Ovary (tissue), 9 donors: ENCODE measurements around the gene TBC1D19. TPM values are rescaled to one million over a fixed set of nuclear protein-coding genes. Genes with fewer than 3 reads are reported as not detected.

Source experiments
- DNase-seq, 5 donors: peaks; one replicate each; pipeline ENCODE4 v3.0.0-alpha.2; 2019 to 2020
- H3K27ac ChIP-seq, 2 donors: fragments of 200-600 bp; one replicate each; pipeline versions ENCODE4 v1.5.1 to v1.8.0; 2019 to 2022
- H3K27me3 ChIP-seq: fragments of 200-600 bp; one replicate; pipeline ENCODE4 v1.8.0; 2022
- H3K36me3 ChIP-seq: fragments of 200-600 bp; sonication (generic); one replicate; pipeline ENCODE4 v1.5.1; 2019
- H3K4me1 ChIP-seq: one replicate; pipeline ENCODE4 v1.8.1; 2013; ENCODE audit warnings: mild to moderate bottlenecking, moderate library complexity; ENCODE audit not compliant: insufficient read depth
- H3K4me3 ChIP-seq: fragments of 200-600 bp; sonication (generic); one replicate; pipeline ENCODE4 v1.5.1; 2017
- H3K9me3 ChIP-seq, 2 donors: fragments of 200-600 bp in 1 of 2; sonication (generic) in 1 of 2; one replicate each; pipeline versions ENCODE4 v1.5.1 to v1.8.1; 2013 to 2019; ENCODE audit warnings: mild to moderate bottlenecking in 1 of 2, moderate library complexity in 1 of 2
- CTCF ChIP-seq, 3 donors: fragments of 450-650 bp in 2 of 3; fragments of 200-600 bp in 1 of 3; IDR thresholded peaks; one replicate each; pipeline versions ENCODE4 v1.5.1 to v1.8.0; 2016 to 2022; ENCODE audit warnings: antibody characterized with exemption in 3 of 3, mild to moderate bottlenecking in 1 of 3
- EP300 ChIP-seq: sonication (generic); formaldehyde crosslinking; IDR thresholded peaks from one replicate; pipeline ENCODE4 v1.6.1; 2017; ENCODE audit warnings: antibody characterized with exemption
- POLR2A ChIP-seq: fragments of 450-650 bp; IDR thresholded peaks from one replicate; pipeline ENCODE4 v1.6.1; 2017; ENCODE audit warnings: antibody characterized with exemption, mild to moderate bottlenecking, moderate library complexity
- WGBS, 3 donors: extraction: QIAGEN DNeasy Blood & Tissue Kit in 1 of 3; methylation state at CpG; one replicate each; pipeline versions ENCODE4 v1.1.5 to v1.1.7; 2013 to 2017; 5-methylcytosine and 5-hydroxymethylcytosine counted together
- intact Hi-C, 4 donors: fragments of 100-400 bp; cut with DNase I; formaldehyde crosslinking; loops; one replicate each; pipeline versions ENCODE4 v1.11.0 to v1.15.1; 2022 to 2023
- polyA plus RNA-seq, 2 donors: library from polyadenylated mRNA; stranded (reverse); fragments of 200-250 nt in 1 of 2; fragments of 350-450 nt in 1 of 2; fragmentation: Illumina TruSeq in 1 of 2; extraction: RNeasy Lipid Tissue Mini Kit (QIAGEN cat#74804) in 1 of 2; gene quantifications; one replicate each; pipeline ENCODE4 v1.2.3, GENCODE V29; 2013 to 2014
- total RNA-seq, 7 donors: library from RNA; depleted of rRNA in 2 of 7; stranded (reverse); fragments of >200 nt in 2 of 7; fragmentation: NEBNext Ultra II Directional in 3 of 7; extraction: Animal tissue kit (Norgen Biotek cat#: 25700) in 3 of 7; gene quantifications; one replicate each; pipeline versions ENCODE4 v1.1.0 to v1.2.4, GENCODE V29; 2016 to 2023
- donor health status: DM: no; HTN: no; CAD: no; lungs with moderate emphysema.
- donor health status: DM: no; HTN: no; CAD: no.
- donor health status: Bipolar disorder and iron deficiency.
- donor health status: DM: yes; HTN: yes; CAD: no.
- donor health status: DM: no; HTN: no; CAD: no.
- donor health status: DM: yes; HTN: yes; CAD: no.

Gene TBC1D19
- total and polyA plus RNA-seq, 9 donors: 6.0 to 25.2 (median 14.8) TPM

GRCh38 chr4:26611372-26611771 is 27.5 kb downstream of the TBC1D19 start:
- TF ChIP-seq CTCF (IDR thresholded peaks at IDR 0.05) (no peak), EP300 (no peak), POLR2A (no peak)
- H3K36me3 ChIP-seq: no peaks in the 10 kb centered on the region
- peaks cover 1% of the 10 kb centered on the region for H3K4me1 ChIP-seq
- H3K27me3 ChIP-seq: no peaks in the 10 kb centered on the region
- no peaks in the 10 kb centered on the region for H3K9me3 ChIP-seq
- H3K27ac ChIP-seq: no peak overlapping the region
- no peak for DNase-seq
- intact Hi-C loops: loop anchor here in 1 of 4 donors (5.0 kb wide), 1 partner anchor 1951 kb away; no protein-coding TSS in a partner anchor
- H3K4me3 ChIP-seq: no peak overlapping the region

GRCh38 chr4:26611885-26612284 is 28.0 kb downstream of the TBC1D19 start:
- no peak for TF ChIP-seq EP300
- no peak for TF ChIP-seq CTCF (IDR thresholded peaks at IDR 0.05)
- no peak for TF ChIP-seq POLR2A
- H3K27ac ChIP-seq: no peak overlapping the region
- H3K4me1 ChIP-seq: peaks cover 1% of the 10 kb centered on the region
- intact Hi-C loops: loop anchor here in 1 of 4 donors (5.0 kb wide), 1 partner anchor 1950 kb away; no protein-coding TSS in a partner anchor
- no peak overlapping the region for H3K4me3 ChIP-seq
- DNase-seq: no peak
- H3K9me3 ChIP-seq: no peaks in the 10 kb centered on the region
- WGBS, 3 donors: 9 to 31% (median 18%) methylated on average over 1 of the region's 1 CpG
- H3K27me3 ChIP-seq: no peaks in the 10 kb centered on the region
- no peaks in the 10 kb centered on the region for H3K36me3 ChIP-seq

- Histone ChIP-seq H3K36me3 (no peaks in the 10 kb centered on the region), H3K27ac (peak overlapping the region in 1 of 2 donors; percentile 30), H3K27me3 (no peaks in the 10 kb centered on the region), H3K9me3 (no peaks in the 10 kb centered on the region), H3K4me1 (peaks cover 1% of the 10 kb centered on the region), H3K4me3 (no peak overlapping the region)
- WGBS, 3 donors: 11 to 30% (median 16%) methylated on average over 1 of the region's 1 CpG
- TF ChIP-seq EP300 (no peak), CTCF (IDR thresholded peaks at IDR 0.05) (no peak), POLR2A (no peak)
- no peak for DNase-seq
- intact Hi-C loops: loop anchor here in 1 of 4 donors (5.0 kb wide), 1 partner anchor 1949 kb away; no protein-coding TSS in a partner anchor
Observed at GRCh38 chr4:26613237-26613636, 29.4 kb downstream of the TBC1D19 start.

GRCh38 chr4:26613735-26614134 is 29.9 kb downstream of the TBC1D19 start:
- H3K9me3 ChIP-seq: no peaks in the 10 kb centered on the region
- no peak overlapping the region for H3K4me3 ChIP-seq
- no peaks in the 10 kb centered on the region for H3K36me3 ChIP-seq
- peaks cover 1% of the 10 kb centered on the region for H3K4me1 ChIP-seq
- intact Hi-C loops: loop anchor here in 1 of 4 donors (5.0 kb wide), 1 partner anchor 1949 kb away; no protein-coding TSS in a partner anchor
- TF ChIP-seq CTCF (IDR thresholded peaks at IDR 0.05) (no peak), POLR2A (no peak), EP300 (no peak)
- H3K27me3 ChIP-seq: no peaks in the 10 kb centered on the region
- H3K27ac ChIP-seq: peak overlapping the region in 1 of 2 donors; percentile 30
- 83 to 90% (median 88%) methylated on average over 3 of the region's 3 CpGs for WGBS, 3 donors
- no peak for DNase-seq
